GM13976 (cell line): Measurements from ENCODE around the gene SLC44A5.

Experiments
- DNase-seq: peaks from one replicate; pipeline ENCODE4 v3.0.0; 2012; ENCODE audit warnings: low spot score
- in situ Hi-C: fragments of 300-500 bp; cut with MboI; formaldehyde crosslinking; loops from one replicate; pipeline ENCODE4 v1.12.0; 2022; ENCODE audit warnings: low sequenced_read_pairs, mixed read lengths, inconsistent platforms; ENCODE audit not compliant: unreplicated experiment
- TF ChIP-seq, protein P1 (sequence below): IDR thresholded peaks from 2 replicates; pipeline ENCODE4 v1.5.1; 2012; ENCODE audit warnings: borderline replicate concordance, mild to moderate bottlenecking; ENCODE audit not compliant: insufficient read depth; ENCODE audit errors: extremely low read depth, missing control alignments, control extremely low read depth

The SLC44A5 gene

DNA sequence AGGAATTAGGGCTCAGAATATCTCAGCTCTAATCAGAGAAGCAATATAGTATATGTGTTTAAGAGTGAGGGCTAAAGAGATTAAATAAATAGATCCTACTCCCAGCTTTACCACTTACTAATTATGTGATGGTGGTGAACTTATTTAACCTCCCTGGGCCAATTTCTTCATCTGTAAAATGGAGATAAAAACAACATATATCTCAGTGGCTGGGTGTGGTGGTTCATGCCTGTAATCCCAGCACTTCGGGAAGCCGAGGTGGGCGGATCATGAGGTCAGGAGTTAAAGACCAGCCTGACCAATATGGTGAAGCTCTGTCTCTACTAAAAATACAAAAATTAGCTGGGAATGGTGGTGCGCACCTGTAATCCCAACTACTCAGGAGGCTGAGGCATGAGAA, 135.2 kb downstream of the SLC44A5 start:
- in situ Hi-C loops: no loop called here
- TF ChIP-seq, protein P1, sequence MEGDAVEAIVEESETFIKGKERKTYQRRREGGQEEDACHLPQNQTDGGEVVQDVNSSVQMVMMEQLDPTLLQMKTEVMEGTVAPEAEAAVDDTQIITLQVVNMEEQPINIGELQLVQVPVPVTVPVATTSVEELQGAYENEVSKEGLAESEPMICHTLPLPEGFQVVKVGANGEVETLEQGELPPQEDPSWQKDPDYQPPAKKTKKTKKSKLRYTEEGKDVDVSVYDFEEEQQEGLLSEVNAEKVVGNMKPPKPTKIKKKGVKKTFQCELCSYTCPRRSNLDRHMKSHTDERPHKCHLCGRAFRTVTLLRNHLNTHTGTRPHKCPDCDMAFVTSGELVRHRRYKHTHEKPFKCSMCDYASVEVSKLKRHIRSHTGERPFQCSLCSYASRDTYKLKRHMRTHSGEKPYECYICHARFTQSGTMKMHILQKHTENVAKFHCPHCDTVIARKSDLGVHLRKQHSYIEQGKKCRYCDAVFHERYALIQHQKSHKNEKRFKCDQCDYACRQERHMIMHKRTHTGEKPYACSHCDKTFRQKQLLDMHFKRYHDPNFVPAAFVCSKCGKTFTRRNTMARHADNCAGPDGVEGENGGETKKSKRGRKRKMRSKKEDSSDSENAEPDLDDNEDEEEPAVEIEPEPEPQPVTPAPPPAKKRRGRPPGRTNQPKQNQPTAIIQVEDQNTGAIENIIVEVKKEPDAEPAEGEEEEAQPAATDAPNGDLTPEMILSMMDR: no peak
- DNase-seq: no peak

DNA sequence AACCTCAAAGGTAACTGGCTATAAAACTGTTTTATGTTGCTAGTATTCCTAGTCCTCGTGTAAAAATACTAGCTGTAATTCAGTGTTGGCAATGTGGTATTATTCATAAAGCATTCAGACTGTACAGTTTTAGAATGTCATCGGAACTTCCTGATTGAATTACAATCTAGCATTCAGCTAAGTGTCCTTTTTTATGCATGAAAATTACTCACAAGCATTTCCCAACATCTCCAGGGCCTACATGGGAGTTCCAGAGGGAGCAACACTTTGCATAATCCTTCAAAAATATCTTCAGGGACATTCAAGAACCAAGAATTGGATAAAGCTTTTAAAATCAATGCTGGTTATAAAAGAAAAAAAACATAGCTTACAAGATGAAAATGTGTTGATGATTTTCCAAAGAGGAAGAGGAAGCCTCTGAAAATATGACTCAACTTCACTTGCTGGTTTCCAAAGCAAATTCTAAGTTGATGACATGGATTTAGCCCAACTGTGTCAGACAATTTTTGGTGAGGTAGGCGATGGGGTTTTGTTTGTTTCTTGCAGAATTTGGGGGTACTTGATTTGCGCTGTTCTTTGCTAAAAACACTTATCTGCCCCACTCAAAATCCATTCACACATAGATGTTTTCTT, 137.8 kb downstream of the SLC44A5 start:
- in situ Hi-C loops: no loop called here

DNA sequence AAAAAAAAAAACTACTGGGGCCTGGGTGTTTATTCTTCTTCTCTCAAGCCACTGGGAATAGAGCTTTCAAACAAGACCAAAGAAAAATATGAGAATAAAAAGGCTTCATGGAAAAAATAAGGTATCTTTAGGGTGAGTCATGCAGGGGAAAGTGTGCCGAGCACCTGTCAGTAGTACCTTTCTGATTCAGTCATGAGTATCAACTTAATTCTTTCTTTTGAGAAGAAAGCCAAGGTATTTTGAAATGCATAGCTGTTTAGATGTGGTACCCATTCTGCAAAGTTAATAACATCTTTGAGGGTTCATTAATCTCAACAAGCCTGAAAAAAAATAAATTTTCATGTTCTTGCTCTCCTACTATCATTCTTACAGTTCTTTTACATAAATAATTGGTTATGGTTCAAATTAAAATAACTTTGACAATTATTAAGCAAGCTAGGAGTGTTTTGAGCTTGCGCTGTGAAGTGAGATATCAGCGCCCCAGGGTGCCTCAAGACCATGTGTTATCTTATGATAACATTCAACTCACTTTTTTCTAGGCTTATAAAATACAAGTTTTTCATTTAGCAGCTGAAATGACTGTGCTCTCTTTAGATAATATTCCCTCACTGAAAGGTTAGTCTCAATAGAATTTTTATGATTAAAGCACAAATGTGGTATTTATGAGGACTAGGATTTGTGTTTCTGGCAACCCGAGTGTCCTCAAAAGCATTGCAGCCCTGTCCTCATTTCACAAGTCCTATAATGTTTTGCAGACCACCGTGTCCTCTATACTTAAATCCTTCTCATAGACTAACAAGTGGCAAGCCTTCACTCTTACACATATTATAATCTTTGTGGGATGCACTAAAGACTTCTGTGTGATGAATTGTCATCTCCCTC, 138.6 kb downstream of the SLC44A5 start:
- DNase-seq: no peak
- in situ Hi-C loops: no loop called here
- TF ChIP-seq, protein P1: no peak

More for the DNA sequence above, 137.8 kb downstream of the SLC44A5 start:
- DNase-seq: no peak
- TF ChIP-seq, protein P1: no peak

DNA sequence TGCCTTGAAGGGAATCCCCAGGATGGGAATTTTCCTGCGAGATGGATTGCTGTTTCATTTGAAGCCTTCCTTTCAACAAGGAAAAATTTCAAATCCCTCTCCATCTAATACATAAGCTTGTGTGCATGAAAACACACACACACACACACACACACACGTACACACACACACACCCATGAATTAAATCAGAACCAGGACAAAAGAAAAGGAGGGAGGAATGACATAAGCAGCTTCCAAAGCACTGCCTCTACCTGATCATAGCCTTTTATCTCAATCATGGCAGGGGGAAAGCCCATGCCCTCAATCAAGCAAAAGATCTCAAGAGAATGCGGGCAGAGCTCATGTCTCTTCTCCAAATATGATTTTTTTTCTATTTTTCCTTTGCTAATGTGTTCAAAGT, 139.7 kb downstream of the SLC44A5 start:
- in situ Hi-C loops: no loop called here
- TF ChIP-seq, protein P1: no peak
- no peak for DNase-seq

DNA sequence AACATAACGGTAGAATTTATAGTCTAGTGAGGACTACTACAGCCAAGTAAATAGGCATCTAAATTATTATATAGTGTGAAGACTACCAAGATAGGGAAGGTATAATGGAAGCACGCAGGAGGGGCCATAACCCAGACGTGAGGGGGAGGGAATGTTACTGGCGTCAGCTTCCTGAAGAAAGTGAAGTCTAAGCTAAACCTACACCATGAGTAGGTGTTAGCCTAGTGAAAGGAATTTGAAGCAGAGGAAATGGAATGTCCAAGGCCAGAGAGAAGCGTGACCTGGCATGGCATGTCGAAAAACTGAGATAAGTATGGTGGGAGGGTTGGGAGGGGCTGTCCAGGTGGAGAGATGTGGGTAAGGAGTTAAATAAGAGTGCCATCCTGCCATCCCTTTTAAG, 140.5 kb downstream of the SLC44A5 start:
- in situ Hi-C loops: no loop called here
- TF ChIP-seq, protein P1: no peak
- DNase-seq: no peak

DNA sequence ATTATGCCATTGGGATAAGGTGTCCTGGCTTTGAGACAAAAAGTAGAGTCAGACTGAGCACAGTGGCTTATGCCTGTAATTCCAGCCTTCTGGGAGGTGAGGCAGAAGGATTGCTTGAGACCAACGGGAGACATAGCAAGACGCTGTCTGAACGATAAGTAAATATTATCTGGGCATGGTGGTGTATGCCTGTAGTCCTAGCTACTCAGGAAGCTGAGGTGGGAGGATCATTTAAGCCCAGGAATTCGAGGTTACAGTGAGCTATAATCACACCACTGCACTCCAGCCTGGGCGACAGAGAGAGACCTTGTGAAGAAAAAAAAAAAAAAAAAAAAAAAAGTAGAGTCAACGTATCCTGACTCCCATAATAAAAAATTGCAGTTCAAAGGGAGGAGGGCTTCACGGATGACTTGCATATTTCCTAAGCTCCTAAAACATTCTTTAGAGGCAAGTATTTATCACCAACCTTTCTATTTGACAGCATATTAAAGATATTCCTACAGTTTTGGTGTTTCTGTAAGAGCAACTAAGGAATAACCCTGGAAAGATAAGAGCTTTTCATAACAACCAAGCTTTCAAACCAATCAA, 141.2 kb downstream of the SLC44A5 start:
- TF ChIP-seq, protein P1: no peak
- no peak for DNase-seq
- in situ Hi-C loops: no loop called here
